ENCODE data around the gene SLC15A2. TPM values are rescaled to one million over a fixed set of nuclear protein-coding genes. Genes with fewer than 3 reads are reported as not detected.

The SLC15A2 gene
- total RNA-seq, 2 donors from 2014 or later: 0.73 to 2.1 TPM

DNA sequence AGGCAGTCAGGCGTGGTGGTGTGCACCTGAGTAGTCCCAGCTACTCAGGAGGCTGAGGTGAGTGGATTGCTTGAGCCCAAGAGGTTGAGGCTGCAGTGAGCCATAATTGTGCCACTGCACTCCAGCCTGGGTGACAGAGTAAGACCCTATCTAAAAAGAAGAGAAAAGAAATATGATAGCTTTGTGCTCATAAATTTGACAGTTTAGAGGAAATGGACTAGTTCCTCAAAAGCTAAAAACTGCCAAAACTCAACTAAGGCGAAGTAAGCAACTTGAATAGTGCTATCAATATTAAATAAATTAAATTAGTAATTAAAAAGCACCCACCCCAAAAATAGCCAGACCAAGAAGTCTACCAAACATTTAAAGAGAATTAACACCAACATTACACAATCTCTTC lies 24.5 kb upstream of the SLC15A2 start:
- Mint-ChIP-seq H3K4me3 (no peak overlapping the region), H3K36me3 (ENCODE audit: low read depth) (no peaks in the 10 kb centered on the region), H3K27me3 (ENCODE audit: insufficient read depth) (no peaks in the 10 kb centered on the region), H3K27ac (no peak overlapping the region), H3K9me3 (peaks cover 3% of the 10 kb centered on the region), H3K4me1 (no peaks in the 10 kb centered on the region)
- H3K4me3 ChIP-seq (ENCODE audit: low read length): no peak overlapping the region
- no peaks in the 10 kb centered on the region for H3K27me3 ChIP-seq (ENCODE audit: control insufficient read depth, insufficient read depth, low read length, poor library complexity, severe bottlenecking)
- TF ChIP-seq, protein P1, sequence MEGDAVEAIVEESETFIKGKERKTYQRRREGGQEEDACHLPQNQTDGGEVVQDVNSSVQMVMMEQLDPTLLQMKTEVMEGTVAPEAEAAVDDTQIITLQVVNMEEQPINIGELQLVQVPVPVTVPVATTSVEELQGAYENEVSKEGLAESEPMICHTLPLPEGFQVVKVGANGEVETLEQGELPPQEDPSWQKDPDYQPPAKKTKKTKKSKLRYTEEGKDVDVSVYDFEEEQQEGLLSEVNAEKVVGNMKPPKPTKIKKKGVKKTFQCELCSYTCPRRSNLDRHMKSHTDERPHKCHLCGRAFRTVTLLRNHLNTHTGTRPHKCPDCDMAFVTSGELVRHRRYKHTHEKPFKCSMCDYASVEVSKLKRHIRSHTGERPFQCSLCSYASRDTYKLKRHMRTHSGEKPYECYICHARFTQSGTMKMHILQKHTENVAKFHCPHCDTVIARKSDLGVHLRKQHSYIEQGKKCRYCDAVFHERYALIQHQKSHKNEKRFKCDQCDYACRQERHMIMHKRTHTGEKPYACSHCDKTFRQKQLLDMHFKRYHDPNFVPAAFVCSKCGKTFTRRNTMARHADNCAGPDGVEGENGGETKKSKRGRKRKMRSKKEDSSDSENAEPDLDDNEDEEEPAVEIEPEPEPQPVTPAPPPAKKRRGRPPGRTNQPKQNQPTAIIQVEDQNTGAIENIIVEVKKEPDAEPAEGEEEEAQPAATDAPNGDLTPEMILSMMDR (conservative IDR thresholded peaks at IDR 0.05): no peak
- no peak overlapping the region for H3K27ac ChIP-seq (ENCODE audit: low read depth, low read length)
- H3K36me3 ChIP-seq (ENCODE audit: control insufficient read depth, insufficient read depth, low read length): no peaks in the 10 kb centered on the region
- H3K9ac ChIP-seq (ENCODE audit: extremely low read depth, low read length, poor library complexity, severe bottlenecking): no peak overlapping the region
- H3K4me1 ChIP-seq (ENCODE audit: control insufficient read depth, insufficient read depth, low read length): no peaks in the 10 kb centered on the region
- DNase-seq: no peak
- 90 to 100% methylated on average over 1 of the region's 2 CpGs for WGBS, 2 experiments (ENCODE audit: insufficient coverage in 1 of 2, insufficient read length in 1 of 2)
- H3K9me3 ChIP-seq (ENCODE audit: control insufficient read depth, low read length): no peaks in the 10 kb centered on the region

DNA sequence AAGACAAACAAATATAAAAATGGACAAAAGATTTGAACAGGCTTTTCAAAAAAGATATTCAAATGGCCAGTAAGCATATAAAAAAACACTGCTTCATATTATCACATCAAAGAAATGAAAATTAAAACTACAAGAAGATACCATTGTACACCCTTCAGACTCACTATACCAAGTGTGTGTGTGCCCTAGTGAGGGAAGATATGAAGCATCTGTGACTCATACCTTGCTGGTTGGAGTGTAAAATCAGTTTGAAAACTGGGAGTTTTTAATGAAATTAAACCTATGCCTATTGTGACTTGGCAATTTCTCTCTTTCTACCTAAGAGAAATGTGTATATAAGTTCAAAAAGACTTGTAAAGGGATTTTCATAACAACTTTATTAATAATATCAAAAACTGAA lies 23.5 kb upstream of the SLC15A2 start:
- no peak overlapping the region for H3K27ac Mint-ChIP-seq
- Histone ChIP-seq H3K9me3 (ENCODE audit: control insufficient read depth, low read length) (no peaks in the 10 kb centered on the region), H3K9ac (ENCODE audit: extremely low read depth, low read length, poor library complexity, severe bottlenecking) (no peak overlapping the region), H3K27ac (ENCODE audit: low read depth, low read length) (no peak overlapping the region), H3K27me3 (ENCODE audit: control insufficient read depth, insufficient read depth, low read length, poor library complexity, severe bottlenecking) (no peaks in the 10 kb centered on the region), H3K4me3 (ENCODE audit: low read length) (no peak overlapping the region), H3K4me1 (ENCODE audit: control insufficient read depth, insufficient read depth, low read length) (no peaks in the 10 kb centered on the region), H3K36me3 (ENCODE audit: control insufficient read depth, insufficient read depth, low read length) (no peaks in the 10 kb centered on the region)
- no peak overlapping the region for H3K4me3 Mint-ChIP-seq
- no peaks in the 10 kb centered on the region for H3K36me3 Mint-ChIP-seq (ENCODE audit: low read depth)
- TF ChIP-seq, protein P1 (conservative IDR thresholded peaks at IDR 0.05): no peak
- no peaks in the 10 kb centered on the region for H3K27me3 Mint-ChIP-seq (ENCODE audit: insufficient read depth)
- no peak for DNase-seq
- H3K9me3 Mint-ChIP-seq: peaks cover 3% of the 10 kb centered on the region
- no peaks in the 10 kb centered on the region for H3K4me1 Mint-ChIP-seq

DNA sequence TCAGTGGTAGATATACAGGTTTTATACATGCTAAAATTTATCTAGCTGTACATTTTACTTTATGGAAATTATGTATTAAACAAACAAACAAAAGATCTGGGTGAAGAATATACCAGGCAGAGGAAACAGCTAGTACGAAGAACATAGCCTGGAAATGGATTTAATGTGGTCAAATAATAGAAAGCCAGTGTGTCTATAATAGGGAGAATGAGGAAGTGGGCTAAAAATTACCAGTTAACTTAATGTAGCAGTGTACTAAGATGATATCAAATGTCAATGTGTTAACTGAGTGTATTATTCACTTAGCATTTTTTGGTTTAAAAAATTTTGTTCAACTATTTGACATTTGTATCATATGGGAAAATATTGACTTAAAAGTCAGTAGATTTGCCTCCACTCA lies 22.8 kb upstream of the SLC15A2 start:
- Mint-ChIP-seq H3K27ac (no peak overlapping the region), H3K27me3 (ENCODE audit: insufficient read depth) (no peaks in the 10 kb centered on the region), H3K4me1 (no peaks in the 10 kb centered on the region), H3K9me3 (no peaks in the 10 kb centered on the region), H3K36me3 (ENCODE audit: low read depth) (no peaks in the 10 kb centered on the region), H3K4me3 (no peak overlapping the region)
- Histone ChIP-seq H3K27ac (ENCODE audit: low read depth, low read length) (no peak overlapping the region), H3K9me3 (ENCODE audit: control insufficient read depth, low read length) (no peaks in the 10 kb centered on the region), H3K9ac (ENCODE audit: extremely low read depth, low read length, poor library complexity, severe bottlenecking) (no peak overlapping the region), H3K4me3 (ENCODE audit: low read length) (no peak overlapping the region), H3K27me3 (ENCODE audit: control insufficient read depth, insufficient read depth, low read length, poor library complexity, severe bottlenecking) (no peaks in the 10 kb centered on the region), H3K36me3 (ENCODE audit: control insufficient read depth, insufficient read depth, low read length) (no peaks in the 10 kb centered on the region), H3K4me1 (ENCODE audit: control insufficient read depth, insufficient read depth, low read length) (no peaks in the 10 kb centered on the region)
- TF ChIP-seq, protein P1 (conservative IDR thresholded peaks at IDR 0.05): no peak
- DNase-seq: no peak
- WGBS, 2 experiments (ENCODE audit: insufficient coverage in 1 of 2, insufficient read length in 1 of 2): 80 to 96% methylated on average over 1 of the region's 1 CpG

Data from endodermal cell (in vitro differentiated cells).